GM12872 (cell line): ENCODE results near the gene IDUA.
A peak's percentile ranks its signal among the peaks of the same experiment; 100 is the strongest.

Experiments
- CTCF ChIP-seq: IDR thresholded peaks from 3 replicates; pipeline ENCODE4 v1.5.1; 2011; ENCODE audit warnings: low read depth, mild to moderate bottlenecking, low read length, moderate library complexity; ENCODE audit not compliant: insufficient read depth

IDUA gene

GRCh38 chr4:1015179-1015578, 28.3 kb downstream of the IDUA start:
- 0 out of 3 replicates have a peak, but pooled peaks have one; percentile 3 for TF ChIP-seq CTCF

- no peak for TF ChIP-seq CTCF
Observed at GRCh38 chr4:1015746-1016145, 28.9 kb downstream of the IDUA start.

GRCh38 chr4:1017211-1017610, 30.4 kb downstream of the IDUA start:
- TF ChIP-seq CTCF: no peak

GRCh38 chr4:1017706-1018105, 30.9 kb downstream of the IDUA start:
- TF ChIP-seq CTCF: no peak

- TF ChIP-seq CTCF: no peak
Observed at GRCh38 chr4:1018147-1019020, 31.5 kb downstream of the IDUA start.

- TF ChIP-seq CTCF: no peak
Observed at GRCh38 chr4:1019320-1019719, 32.5 kb downstream of the IDUA start.

- no peak for TF ChIP-seq CTCF
Observed at GRCh38 chr4:1019729-1020470, 33.1 kb downstream of the IDUA start.
